Loucy (cell line): ENCODE measurements around the gene SSC4D.

Experiments used
- EZH2phosphoT487 ChIP-seq: fragments of 200-600 bp; IDR thresholded peaks from 2 replicates; pipeline ENCODE4 v1.6.1; 2018; ENCODE audit warnings: antibody characterized with exemption, mild to moderate bottlenecking, moderate library complexity, borderline replicate concordance
- TF ChIP-seq, protein P1 (sequence below): fragments of 200-600 bp; sonication (generic); conservative IDR thresholded peaks from 2 replicates; pipeline ENCODE4 v1.5.1; 2014; ENCODE audit warnings: mild to moderate bottlenecking, antibody characterized with exemption, low read length

GRCh38 chr7:76427635-76428034 lies 18.1 kb upstream of the SSC4D start:
- TF ChIP-seq, protein P1, sequence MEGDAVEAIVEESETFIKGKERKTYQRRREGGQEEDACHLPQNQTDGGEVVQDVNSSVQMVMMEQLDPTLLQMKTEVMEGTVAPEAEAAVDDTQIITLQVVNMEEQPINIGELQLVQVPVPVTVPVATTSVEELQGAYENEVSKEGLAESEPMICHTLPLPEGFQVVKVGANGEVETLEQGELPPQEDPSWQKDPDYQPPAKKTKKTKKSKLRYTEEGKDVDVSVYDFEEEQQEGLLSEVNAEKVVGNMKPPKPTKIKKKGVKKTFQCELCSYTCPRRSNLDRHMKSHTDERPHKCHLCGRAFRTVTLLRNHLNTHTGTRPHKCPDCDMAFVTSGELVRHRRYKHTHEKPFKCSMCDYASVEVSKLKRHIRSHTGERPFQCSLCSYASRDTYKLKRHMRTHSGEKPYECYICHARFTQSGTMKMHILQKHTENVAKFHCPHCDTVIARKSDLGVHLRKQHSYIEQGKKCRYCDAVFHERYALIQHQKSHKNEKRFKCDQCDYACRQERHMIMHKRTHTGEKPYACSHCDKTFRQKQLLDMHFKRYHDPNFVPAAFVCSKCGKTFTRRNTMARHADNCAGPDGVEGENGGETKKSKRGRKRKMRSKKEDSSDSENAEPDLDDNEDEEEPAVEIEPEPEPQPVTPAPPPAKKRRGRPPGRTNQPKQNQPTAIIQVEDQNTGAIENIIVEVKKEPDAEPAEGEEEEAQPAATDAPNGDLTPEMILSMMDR, result no peak
- no peak for TF ChIP-seq EZH2phosphoT487
